Activated CD4-positive, alpha-beta T cell treated with anti-CD3 and anti-CD28 coated beads for 36 hours (primary cell): ENCODE measurements around the gene CD86. TPM values are rescaled to one million over a fixed set of nuclear protein-coding genes. Genes with fewer than 3 reads are reported as not detected.
A peak's percentile ranks its signal among the peaks of the same experiment; 100 is the strongest.
"Not testable (repeated sequence)": the region's sequence is repeated elsewhere in the genome, so short reads cannot be mapped to it uniquely, and the experiment has no call there.

Source experiments
- ATAC-seq: fragments of 200-7000 bp; cut with Tn5 transposase; one replicate; pipeline ENCODE4 v1.10.0; 2021; ENCODE audit warnings: mild to moderate bottlenecking, moderate library complexity
- CTCF ChIA-PET: fragments of 350-600 bp; sonication (Branson Sonifier 250); formaldehyde crosslinking; loops from one replicate; lab custom pipeline; 2021; ENCODE audit warnings: antibody characterized with exemption; lab: Charles Lee
- POLR2A ChIA-PET: fragments of 350-600 bp; sonication (Branson Sonifier 250); formaldehyde crosslinking; loops from one replicate; lab custom pipeline; 2021; ENCODE audit warnings: antibody characterized with exemption, inconsistent platforms; lab: Charles Lee
- DNase-seq: peaks from one replicate; pipeline ENCODE4 v3.0.0-alpha.2; 2020
- H3K27ac Mint-ChIP-seq: one replicate; pipeline ENCODE4 v1.8.0; 2021; ENCODE audit warnings: mixed read lengths
- H3K27me3 Mint-ChIP-seq: one replicate; pipeline ENCODE4 v1.8.0; 2021; ENCODE audit warnings: mixed read lengths
- H3K36me3 Mint-ChIP-seq: one replicate; pipeline ENCODE4 v1.8.0; 2021; ENCODE audit warnings: low read depth, mixed read lengths
- H3K4me1 Mint-ChIP-seq: one replicate; pipeline ENCODE4 v1.8.0; 2021; ENCODE audit warnings: mixed read lengths
- H3K4me3 Mint-ChIP-seq: one replicate; pipeline ENCODE4 v1.8.0; 2021; ENCODE audit warnings: mild to moderate bottlenecking, moderate library complexity, mixed read lengths
- H3K9me3 Mint-ChIP-seq: one replicate; pipeline ENCODE4 v1.8.0; 2021; ENCODE audit warnings: low read depth, mixed read lengths
- intact Hi-C, 2 experiments: fragments of 100-400 bp; cut with DNase I in 1 of 2; cut with micrococcal nuclease in 1 of 2; formaldehyde crosslinking; loops; one replicate each; pipeline versions ENCODE4 v1.14.2 to v1.15.1; 2022 to 2024; cut with DNase I, micrococcal nuclease
- total RNA-seq, 2 experiments: library from RNA; stranded (reverse); gene quantifications; one replicate each; pipeline ENCODE4 v1.2.3, GENCODE V29; 2021

Gene CD86
- total RNA-seq, 2 experiments from 2014 or later: 0.09 to 0.25 TPM

- H3K4me3 Mint-ChIP-seq: no peak overlapping the region
- ATAC-seq (no peak), DNase-seq (no peak)
- intact Hi-C loops: no loop called here
- CTCF ChIA-PET: interaction anchor here (1.1 kb wide), 1 partner anchor 14 kb away, joined by 3 read pairs; no protein-coding TSS in a partner anchor
- no peak overlapping the region for H3K27ac Mint-ChIP-seq
- POLR2A ChIA-PET: no interaction called here
- peaks cover 30% of the 10 kb centered on the region for H3K27me3 Mint-ChIP-seq
- H3K36me3 Mint-ChIP-seq: no peaks in the 10 kb centered on the region
- peaks cover 2% of the 10 kb centered on the region for H3K4me1 Mint-ChIP-seq
- H3K9me3 Mint-ChIP-seq: no peaks in the 10 kb centered on the region
These were observed 31.7 kb upstream of the CD86 start for GRCh38 chr3:122023335-122023910.

GRCh38 chr3:122024800-122025199, 30.4 kb upstream of the CD86 start:
- Mint-ChIP-seq H3K27me3 (peaks cover 25% of the 10 kb centered on the region), H3K36me3 (no peaks in the 10 kb centered on the region), H3K4me1 (peaks cover 4% of the 10 kb centered on the region), H3K27ac (no peak overlapping the region), H3K9me3 (no peaks in the 10 kb centered on the region), H3K4me3 (no peak overlapping the region)
- DNase-seq: no peak
- ChIA-PET POLR2A (no interaction called here), CTCF (interaction anchor here (1.0 kb wide), 1 partner anchor 231 kb away, joined by 3 read pairs; no protein-coding TSS in a partner anchor)
- intact Hi-C loops: no loop called here
- no peak for ATAC-seq

GRCh38 chr3:122025296-122025695, 29.9 kb upstream of the CD86 start:
- intact Hi-C loops: no loop called here
- DNase-seq: no peak
- H3K36me3 Mint-ChIP-seq: no peaks in the 10 kb centered on the region
- ChIA-PET POLR2A (no interaction called here), CTCF (interaction anchor here (1.0 kb wide), 1 partner anchor 230 kb away, joined by 3 read pairs; no protein-coding TSS in a partner anchor)
- H3K4me1 Mint-ChIP-seq: peaks cover 9% of the 10 kb centered on the region
- H3K27ac Mint-ChIP-seq: no peak overlapping the region
- no peak overlapping the region for H3K4me3 Mint-ChIP-seq
- H3K9me3 Mint-ChIP-seq: no peaks in the 10 kb centered on the region
- H3K27me3 Mint-ChIP-seq: peaks cover 22% of the 10 kb centered on the region
- no peak for ATAC-seq

- H3K4me3 Mint-ChIP-seq: peak overlapping the region; percentile 15
- peak; percentile 45 for DNase-seq
- no peaks in the 10 kb centered on the region for H3K36me3 Mint-ChIP-seq
- peaks cover 17% of the 10 kb centered on the region for H3K4me1 Mint-ChIP-seq
- H3K9me3 Mint-ChIP-seq: peaks cover under 1% of the 10 kb centered on the region
- ChIA-PET CTCF (interaction anchor here (0.6 to 0.8 kb wide), 2 partner anchors 80 to 1681 kb away, joined by 4 read pairs; no protein-coding TSS in a partner anchor), POLR2A (interaction anchor here (0.6 kb wide), 1 partner anchor 17 kb away, joined by 5 read pairs; no protein-coding TSS in a partner anchor)
- peaks cover 3% of the 10 kb centered on the region for H3K27me3 Mint-ChIP-seq
- intact Hi-C loops: loop anchor here in 1 of 2 experiments (2.0 kb wide), 1 partner anchor 62 kb away; no protein-coding TSS in a partner anchor
- peak overlapping the region; percentile 58 for H3K27ac Mint-ChIP-seq
- peak; percentile 93 for ATAC-seq
These were observed 24.6 kb upstream of the CD86 start for GRCh38 chr3:122030381-122031122.

- Mint-ChIP-seq H3K4me1 (peaks cover 17% of the 10 kb centered on the region), H3K27ac (peak overlapping the region; percentile 58), H3K9me3 (peaks cover 6% of the 10 kb centered on the region), H3K27me3 (peaks cover 5% of the 10 kb centered on the region), H3K36me3 (no peaks in the 10 kb centered on the region), H3K4me3 (no peak overlapping the region)
- intact Hi-C loops: loop anchor here in 1 of 2 experiments (2.0 kb wide), 1 partner anchor 62 kb away; no protein-coding TSS in a partner anchor
- no peak for ATAC-seq
- DNase-seq: no peak
- POLR2A ChIA-PET: no interaction called here
- CTCF ChIA-PET: no interaction called here
These were observed 24.1 kb upstream of the CD86 start for GRCh38 chr3:122031123-122031468.

GRCh38 chr3:122032531-122032930, 22.6 kb upstream of the CD86 start:
- intact Hi-C loops: no loop called here
- no peak for DNase-seq
- Mint-ChIP-seq H3K4me1 (peaks cover 17% of the 10 kb centered on the region), H3K27ac (no peak overlapping the region), H3K36me3 (no peaks in the 10 kb centered on the region), H3K4me3 (no peak overlapping the region), H3K9me3 (peaks cover 12% of the 10 kb centered on the region), H3K27me3 (peaks cover 3% of the 10 kb centered on the region)
- ChIA-PET POLR2A (no interaction called here), CTCF (no interaction called here)
- no peak for ATAC-seq

- DNase-seq: no peak
- Mint-ChIP-seq H3K27ac (no peak overlapping the region), H3K9me3 (peaks cover 14% of the 10 kb centered on the region), H3K36me3 (no peaks in the 10 kb centered on the region), H3K27me3 (peaks cover 3% of the 10 kb centered on the region), H3K4me1 (peaks cover 17% of the 10 kb centered on the region), H3K4me3 (no peak overlapping the region)
- no peak for ATAC-seq
- CTCF ChIA-PET: no interaction called here
- POLR2A ChIA-PET: no interaction called here
- intact Hi-C loops: no loop called here
These were observed 22.1 kb upstream of the CD86 start for GRCh38 chr3:122033023-122033422.

GRCh38 chr3:122047296-122047695, 7.9 kb upstream of the CD86 start:
- ATAC-seq, H3K4me3 Mint-ChIP-seq, H3K36me3 Mint-ChIP-seq, POLR2A ChIA-PET, H3K9me3 Mint-ChIP-seq, DNase-seq, H3K27ac Mint-ChIP-seq, intact Hi-C loops, H3K27me3 Mint-ChIP-seq, CTCF ChIA-PET, H3K4me1 Mint-ChIP-seq: not testable (repeated sequence)

GRCh38 chr3:122047773-122048172, 7.4 kb upstream of the CD86 start:
- H3K27me3 Mint-ChIP-seq, CTCF ChIA-PET, DNase-seq, POLR2A ChIA-PET, intact Hi-C loops, H3K4me1 Mint-ChIP-seq, H3K9me3 Mint-ChIP-seq, H3K4me3 Mint-ChIP-seq, H3K36me3 Mint-ChIP-seq, H3K27ac Mint-ChIP-seq, ATAC-seq: not testable (repeated sequence)

GRCh38 chr3:122052968-122053367, 2.2 kb upstream of the CD86 start:
- H3K36me3 Mint-ChIP-seq: no peaks in the 10 kb centered on the region
- H3K27me3 Mint-ChIP-seq: peaks cover 15% of the 10 kb centered on the region
- no peak overlapping the region for H3K4me3 Mint-ChIP-seq
- no peaks in the 10 kb centered on the region for H3K4me1 Mint-ChIP-seq
- intact Hi-C loops: no loop called here
- ChIA-PET POLR2A (no interaction called here), CTCF (no interaction called here)
- H3K27ac Mint-ChIP-seq: no peak overlapping the region
- H3K9me3 Mint-ChIP-seq: no peaks in the 10 kb centered on the region
- DNase-seq (no peak), ATAC-seq (no peak)

GRCh38 chr3:122057671-122058070, 2.5 kb downstream of the CD86 start:
- Mint-ChIP-seq H3K4me1 (no peaks in the 10 kb centered on the region), H3K27me3 (peaks cover 19% of the 10 kb centered on the region), H3K4me3 (no peak overlapping the region), H3K9me3 (no peaks in the 10 kb centered on the region), H3K27ac (no peak overlapping the region), H3K36me3 (no peaks in the 10 kb centered on the region)
- ChIA-PET CTCF (no interaction called here), POLR2A (no interaction called here)
- intact Hi-C loops: loop anchor here in 1 of 2 experiments (5.0 kb wide), 1 partner anchor 260 kb away; no protein-coding TSS in a partner anchor
- no peak for ATAC-seq
- no peak for DNase-seq

- no peaks in the 10 kb centered on the region for H3K36me3 Mint-ChIP-seq
- no peak overlapping the region for H3K4me3 Mint-ChIP-seq
- DNase-seq: no peak
- no peaks in the 10 kb centered on the region for H3K4me1 Mint-ChIP-seq
- intact Hi-C loops: loop anchor here in 1 of 2 experiments (5.0 kb wide), 1 partner anchor 261 kb away; no protein-coding TSS in a partner anchor
- H3K9me3 Mint-ChIP-seq: no peaks in the 10 kb centered on the region
- CTCF ChIA-PET: no interaction called here
- H3K27me3 Mint-ChIP-seq: peaks cover 17% of the 10 kb centered on the region
- H3K27ac Mint-ChIP-seq: no peak overlapping the region
- no peak for ATAC-seq
- POLR2A ChIA-PET: no interaction called here
These were observed 3.1 kb downstream of the CD86 start for GRCh38 chr3:122058294-122058693.
